Ishikawa (cell line): ENCODE data around the gene TMEM178B.

Experiments
- CEBPB ChIP-seq: IDR thresholded peaks from 2 replicates; pipeline ENCODE4 v1.6.1; 2012
- EP300 ChIP-seq: IDR thresholded peaks from 2 replicates; pipeline ENCODE4 v1.6.1; 2012; ENCODE audit warnings: borderline replicate concordance
- RAD21 ChIP-seq: IDR thresholded peaks from 2 replicates; pipeline ENCODE4 v1.6.1; 2012; ENCODE audit warnings: low read depth
- REST ChIP-seq: IDR thresholded peaks from 2 replicates; pipeline ENCODE4 v1.6.1; 2012; ENCODE audit warnings: low read depth, mild to moderate bottlenecking
- TAF1 ChIP-seq: IDR thresholded peaks from 2 replicates; pipeline ENCODE4 v1.6.1; 2012; ENCODE audit warnings: low read depth, mild to moderate bottlenecking
- USF1 ChIP-seq: IDR thresholded peaks from 2 replicates; pipeline ENCODE4 v1.6.1; 2012
- ZBTB7A ChIP-seq: IDR thresholded peaks from 2 replicates; pipeline ENCODE4 v1.6.1; 2012; ENCODE audit warnings: low read depth
- TF ChIP-seq, protein P1 (sequence below): IDR thresholded peaks from 2 replicates; pipeline ENCODE4 v1.6.1; 2012

DNA sequence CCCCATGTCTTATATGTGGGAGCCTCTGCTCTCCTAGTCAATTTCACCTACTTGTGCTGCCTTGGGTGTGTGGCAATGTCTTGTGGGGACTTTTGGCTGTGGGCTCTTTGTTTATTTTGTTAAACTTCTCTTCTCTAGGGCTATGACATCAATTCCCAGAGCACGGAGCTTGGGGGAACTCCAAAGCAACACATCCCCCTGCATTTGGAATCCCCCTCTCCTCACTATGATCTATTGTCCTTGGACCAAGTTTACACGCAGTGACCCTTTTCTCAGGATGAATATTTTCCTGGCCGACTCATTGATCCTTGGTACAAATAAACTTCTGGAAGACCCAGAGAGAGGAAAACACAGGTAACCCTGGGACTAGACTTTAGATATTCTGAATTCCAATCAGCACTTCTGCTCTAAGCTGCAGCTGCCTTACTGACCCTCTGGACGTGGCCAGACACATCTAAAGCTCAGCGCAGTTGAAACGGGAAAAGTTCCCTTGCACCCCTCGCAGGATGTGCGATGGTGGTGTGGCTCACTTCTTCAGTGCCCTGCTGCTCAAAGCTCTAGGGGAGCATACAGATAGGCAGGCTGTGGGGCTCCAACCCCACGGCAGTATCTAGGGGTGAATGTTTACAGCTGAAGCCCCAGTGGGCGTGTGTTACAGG lies 110.8 kb downstream of the TMEM178B start:
- no peak for TF ChIP-seq EP300
- TF ChIP-seq, protein P1, sequence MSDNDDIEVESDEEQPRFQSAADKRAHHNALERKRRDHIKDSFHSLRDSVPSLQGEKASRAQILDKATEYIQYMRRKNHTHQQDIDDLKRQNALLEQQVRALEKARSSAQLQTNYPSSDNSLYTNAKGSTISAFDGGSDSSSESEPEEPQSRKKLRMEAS = no peak
- TF ChIP-seq TAF1 = no peak
- TF ChIP-seq CEBPB = no peak
- no peak for TF ChIP-seq USF1
- TF ChIP-seq RAD21 = no peak
- TF ChIP-seq REST = no peak
- no peak for TF ChIP-seq ZBTB7A
